Astrocyte (in vitro differentiated cells and primary cell): ENCODE results near the gene CDK15. TPM values are rescaled to one million over a fixed set of nuclear protein-coding genes. Genes with fewer than 3 reads are reported as not detected.

ENCODE experiments used
- DNase-seq: peaks from one replicate; pipeline ENCODE4 v3.0.0-alpha.2; 2010; ENCODE audit warnings: low read depth
- FAIRE-seq: peaks from 2 replicates; lab custom pipeline; 2011; peaks lifted over from hg19 to GRCh38; lab: Jason Lieb, UNC
- H2AFZ ChIP-seq: 2 replicates; pipeline ENCODE4 v1.6.0; 2012; ENCODE audit warnings: low read depth, low read length, inconsistent platforms
- H3K27ac ChIP-seq: 2 replicates; pipeline ENCODE4 v1.5.1; 2011; ENCODE audit warnings: low read depth, low read length, inconsistent platforms
- H3K27me3 ChIP-seq: 2 replicates; pipeline ENCODE4 v1.6.0; 2011; ENCODE audit warnings: low read length, inconsistent platforms; ENCODE audit not compliant: insufficient read depth
- H3K36me3 ChIP-seq: 2 replicates; pipeline ENCODE4 v1.5.1; 2011; ENCODE audit warnings: low read length, inconsistent platforms; ENCODE audit not compliant: insufficient read depth
- H3K4me1 ChIP-seq: 2 replicates; pipeline ENCODE4 v1.5.1; 2011; ENCODE audit warnings: low read length, inconsistent platforms; ENCODE audit not compliant: insufficient read depth
- H3K4me2 ChIP-seq: 2 replicates; pipeline ENCODE4 v1.6.0; 2012; ENCODE audit warnings: low read length, inconsistent platforms
- H3K4me3 ChIP-seq: 2 replicates; pipeline ENCODE4 v1.5.1; 2011; ENCODE audit warnings: low read depth, mild to moderate bottlenecking, low read length, inconsistent platforms; ENCODE audit not compliant: insufficient read depth
- H3K79me2 ChIP-seq: 2 replicates; pipeline ENCODE4 v1.6.0; 2012; ENCODE audit warnings: mild to moderate bottlenecking, low read length, inconsistent platforms; ENCODE audit not compliant: insufficient read depth
- H3K9ac ChIP-seq: 2 replicates; pipeline ENCODE4 v1.6.0; 2012; ENCODE audit warnings: mild to moderate bottlenecking, low read length, inconsistent platforms
- H3K9me3 ChIP-seq: 2 replicates; pipeline ENCODE4 v1.5.1; 2012; ENCODE audit warnings: low read depth, mild to moderate bottlenecking, low read length, inconsistent platforms; ENCODE audit not compliant: insufficient read depth
- H4K20me1 ChIP-seq: 2 replicates; pipeline ENCODE4 v1.6.0; 2012; ENCODE audit warnings: low read length, inconsistent platforms; ENCODE audit not compliant: insufficient read depth
- H3K27ac Mint-ChIP-seq: one replicate; pipeline ENCODE4 v1.8.0; 2021; ENCODE audit warnings: mild to moderate bottlenecking, mixed read lengths; ENCODE audit not compliant: unreplicated experiment
- H3K27me3 Mint-ChIP-seq: one replicate; pipeline ENCODE4 v1.8.0; 2021; ENCODE audit warnings: low read depth, mixed read lengths; ENCODE audit not compliant: unreplicated experiment
- H3K36me3 Mint-ChIP-seq: one replicate; pipeline ENCODE4 v1.8.0; 2021; ENCODE audit warnings: low read depth, mixed read lengths; ENCODE audit not compliant: unreplicated experiment
- H3K4me1 Mint-ChIP-seq: one replicate; pipeline ENCODE4 v1.8.0; 2021; ENCODE audit warnings: low read depth, mixed read lengths; ENCODE audit not compliant: unreplicated experiment
- H3K4me3 Mint-ChIP-seq: one replicate; pipeline ENCODE4 v1.8.0; 2021; ENCODE audit warnings: mild to moderate bottlenecking, moderate library complexity, mixed read lengths; ENCODE audit not compliant: unreplicated experiment
- H3K9me3 Mint-ChIP-seq: one replicate; pipeline ENCODE4 v1.8.0; 2021; ENCODE audit warnings: mild to moderate bottlenecking, mixed read lengths; ENCODE audit not compliant: unreplicated experiment
- CTCF ChIP-seq: IDR thresholded peaks from 2 replicates; pipeline ENCODE4 v1.5.1; 2011; ENCODE audit warnings: low read depth, mild to moderate bottlenecking, inconsistent platforms, low read length, moderate library complexity; ENCODE audit not compliant: insufficient read depth
- EZH2 ChIP-seq: IDR thresholded peaks from 2 replicates; pipeline ENCODE4 v1.6.1; 2012; ENCODE audit warnings: mild to moderate bottlenecking, low read length, inconsistent platforms; ENCODE audit not compliant: insufficient read depth
- total RNA-seq: library from RNA; stranded (reverse); gene quantifications from 2 replicates; pipeline ENCODE4 v1.2.1, GENCODE V29; 2021

Gene CDK15
- total RNA-seq, 1 donor from 2014 or later: 6.6 TPM

- no peak for FAIRE-seq
- Mint-ChIP-seq H3K27me3 (peaks cover 16% of the 10 kb centered on the region), H3K4me1 (no peaks in the 10 kb centered on the region), H3K36me3 (peaks cover 2% of the 10 kb centered on the region), H3K4me3 (no peak overlapping the region), H3K27ac (no peak overlapping the region), H3K9me3 (no peaks in the 10 kb centered on the region)
- Histone ChIP-seq H3K9me3 (no peaks in the 10 kb centered on the region), H4K20me1 (no peaks in the 10 kb centered on the region), H3K4me3 (no peak overlapping the region), H3K9ac (no peak overlapping the region), H2AFZ (no peak overlapping the region), H3K27ac (no peak overlapping the region), H3K4me1 (no peaks in the 10 kb centered on the region), H3K27me3 (no peaks in the 10 kb centered on the region), H3K4me2 (no peak overlapping the region), H3K36me3 (no peaks in the 10 kb centered on the region), H3K79me2 (no peaks in the 10 kb centered on the region)
- TF ChIP-seq CTCF: no peak
- no peak for TF ChIP-seq EZH2
- DNase-seq: no peak
These were observed 118.1 kb downstream of the CDK15 start for GRCh38 chr2:201924453-201924852.

DNA sequence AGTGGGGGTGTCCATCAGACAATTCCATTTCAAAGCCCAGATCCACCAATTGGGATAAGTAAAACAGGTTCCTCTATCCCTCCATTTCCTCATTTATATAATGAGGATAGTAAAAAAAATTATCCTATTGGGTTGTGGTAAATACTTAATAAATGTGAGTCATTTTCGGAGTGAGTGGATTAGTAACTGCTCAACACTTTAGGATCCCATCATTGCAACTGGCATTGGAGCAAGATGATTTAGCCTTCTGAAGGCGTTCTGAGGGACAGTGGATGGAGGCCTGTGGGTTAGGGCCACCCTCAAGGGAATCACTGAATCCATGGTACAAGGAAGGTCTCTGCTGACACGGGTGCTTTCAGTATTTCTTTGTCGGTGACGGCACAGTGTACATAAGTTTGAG is 118.7 kb downstream of the CDK15 start:
- Histone ChIP-seq H3K4me2 (no peak overlapping the region), H4K20me1 (no peaks in the 10 kb centered on the region), H3K9ac (no peak overlapping the region), H3K4me3 (no peak overlapping the region), H2AFZ (no peak overlapping the region), H3K27ac (no peak overlapping the region), H3K9me3 (no peaks in the 10 kb centered on the region), H3K36me3 (no peaks in the 10 kb centered on the region), H3K79me2 (no peaks in the 10 kb centered on the region), H3K4me1 (no peaks in the 10 kb centered on the region), H3K27me3 (no peaks in the 10 kb centered on the region)
- Mint-ChIP-seq H3K4me3 (no peak overlapping the region), H3K4me1 (no peaks in the 10 kb centered on the region), H3K9me3 (no peaks in the 10 kb centered on the region), H3K27me3 (peaks cover 16% of the 10 kb centered on the region), H3K27ac (no peak overlapping the region), H3K36me3 (peaks cover 2% of the 10 kb centered on the region)
- DNase-seq (no peak), FAIRE-seq (no peak)
- TF ChIP-seq EZH2 (no peak), CTCF (no peak)

GRCh38 chr2:201926067-201926466 is 119.7 kb downstream of the CDK15 start:
- Mint-ChIP-seq H3K4me1 (no peaks in the 10 kb centered on the region), H3K9me3 (no peaks in the 10 kb centered on the region), H3K4me3 (no peak overlapping the region), H3K36me3 (peaks cover 2% of the 10 kb centered on the region), H3K27me3 (peaks cover 16% of the 10 kb centered on the region), H3K27ac (no peak overlapping the region)
- Histone ChIP-seq H3K9ac (no peak overlapping the region), H3K36me3 (no peaks in the 10 kb centered on the region), H3K4me1 (peaks cover 5% of the 10 kb centered on the region), H3K27ac (no peak overlapping the region), H3K4me3 (no peak overlapping the region), H3K4me2 (no peak overlapping the region), H3K79me2 (no peaks in the 10 kb centered on the region), H3K27me3 (no peaks in the 10 kb centered on the region), H4K20me1 (no peaks in the 10 kb centered on the region), H3K9me3 (no peaks in the 10 kb centered on the region), H2AFZ (no peak overlapping the region)
- no peak for FAIRE-seq
- no peak for TF ChIP-seq EZH2
- no peak for TF ChIP-seq CTCF
- no peak for DNase-seq
